Hematopoietic multipotent progenitor cell treated with erythropoietin and hydrocortisone succinate and interleukin-3 and kit ligand, for 8 days (in vitro differentiated cells): Measurements from ENCODE around the gene OR1S2.
"Not testable (repeated sequence)": the region's sequence is repeated elsewhere in the genome, so short reads cannot be mapped to it uniquely, and the experiment has no call there.

Experiments used
- DNase-seq: peaks from one replicate; pipeline ENCODE4 v3.0.0-alpha.2; 2015

The OR1S2 gene

GRCh38 chr11:58204042-58204441, at the start of gene OR1S2:
Gene OR1S2 (minus strand): TSS chr11:58204142. CDS start chr11:58204142, 0 bp downstream.
- DNase-seq: no peak

- DNase-seq: no peak
These were observed 40.0 kb upstream of the OR1S2 start for GRCh38 chr11:58243954-58244353.

GRCh38 chr11:58227956-58228615, 24.1 kb upstream of the OR1S2 start:
- no peak for DNase-seq

- no peak for DNase-seq
These were observed 18.8 kb upstream of the OR1S2 start for GRCh38 chr11:58222721-58223120.

- DNase-seq: no peak
These were observed 12.5 kb upstream of the OR1S2 start for GRCh38 chr11:58216476-58216875.

GRCh38 chr11:58212420-58212819, 8.5 kb upstream of the OR1S2 start, which contains the start of gene OR1S1:
Gene OR1S1 (plus strand): TSS chr11:58212720.
- not testable (repeated sequence) for DNase-seq

- DNase-seq: no peak
These were observed 4.7 kb downstream of the OR1S2 start for GRCh38 chr11:58199271-58199670.

GRCh38 chr11:58195939-58196338, 8.0 kb downstream of the OR1S2 start:
- no peak for DNase-seq

- no peak for DNase-seq
These were observed 10.6 kb downstream of the OR1S2 start for GRCh38 chr11:58193391-58193790.

- no peak for DNase-seq
These were observed 11.7 kb downstream of the OR1S2 start for GRCh38 chr11:58192229-58192628.

GRCh38 chr11:58188770-58189169, 15.2 kb downstream of the OR1S2 start, which contains the start of gene OR9Q2:
Gene OR9Q2 (plus strand): TSS chr11:58189070. CDS start chr11:58190491, 1,421 bp downstream.
- DNase-seq: no peak

- DNase-seq: no peak
These were observed 17.0 kb downstream of the OR1S2 start for GRCh38 chr11:58186938-58187337.

- DNase-seq: no peak
These were observed 24.3 kb downstream of the OR1S2 start for GRCh38 chr11:58179648-58180047.

- no peak for DNase-seq
These were observed 25.5 kb downstream of the OR1S2 start for GRCh38 chr11:58178444-58178843.

GRCh38 chr11:58177409-58178054, 26.4 kb downstream of the OR1S2 start:
- DNase-seq: no peak

GRCh38 chr11:58165504-58166106, 38.3 kb downstream of the OR1S2 start:
- DNase-seq: no peak

- DNase-seq: no peak
These were observed 39.0 kb downstream of the OR1S2 start for GRCh38 chr11:58164990-58165389.

GRCh38 chr11:58164389-58164788, 39.6 kb downstream of the OR1S2 start:
- DNase-seq: no peak
